Neural cell (in vitro differentiated cells): ENCODE measurements around the gene VSTM4. TPM values are rescaled to one million over a fixed set of nuclear protein-coding genes. Genes with fewer than 3 reads are reported as not detected.

Experiments used
- H2AFZ ChIP-seq: fragments of 200-600, 300-800 bp; sonication (generic), shearing (Covaris generic); 2 replicates; pipeline ENCODE4 v1.6.0; 2014; ENCODE audit warnings: low read depth, mild to moderate bottlenecking, antibody characterized with exemption, low read length, moderate library complexity
- H3F3A ChIP-seq: fragments of 200-600 bp; shearing (Covaris generic); 2 replicates; pipeline ENCODE4 v1.6.1; 2016; ENCODE audit warnings: mild to moderate bottlenecking, moderate library complexity, mixed read lengths, antibody characterized with exemption, low read length; ENCODE audit not compliant: insufficient read depth, poor library complexity, severe bottlenecking
- H3K27ac ChIP-seq: fragments of 200-600, 300-800 bp; sonication (generic), shearing (Covaris generic); 2 replicates; pipeline ENCODE4 v1.5.1; 2014; ENCODE audit warnings: mild to moderate bottlenecking, low read length, moderate library complexity
- H3K27me3 ChIP-seq: fragments of 300-800, 200-600 bp; sonication (generic), shearing (Covaris generic); 2 replicates; pipeline ENCODE4 v1.6.0; 2014; ENCODE audit warnings: mild to moderate bottlenecking, low read depth, low read length, moderate library complexity; ENCODE audit not compliant: insufficient read depth
- H3K36me3 ChIP-seq: fragments of 300-800, 200-600 bp; sonication (generic), shearing (Covaris generic); 2 replicates; pipeline ENCODE4 v1.5.1; 2014; ENCODE audit warnings: mild to moderate bottlenecking, antibody characterized with exemption, low read length, moderate library complexity; ENCODE audit not compliant: insufficient read depth
- H3K4me2 ChIP-seq: fragments of 300-800, 200-600 bp; sonication (generic), shearing (Covaris generic); 2 replicates; pipeline ENCODE4 v1.6.0; 2014; ENCODE audit warnings: mild to moderate bottlenecking, low read length
- H3K4me3 ChIP-seq: fragments of 300-800, 200-600 bp; sonication (generic), shearing (Covaris generic); 2 replicates; pipeline ENCODE4 v1.5.1; 2014; ENCODE audit warnings: mild to moderate bottlenecking, low read length, moderate library complexity
- H3K79me2 ChIP-seq: fragments of 200-600 bp; shearing (Covaris generic); replicated peaks from 2 replicates; pipeline ENCODE4 v1.6.0; 2014; ENCODE audit warnings: mild to moderate bottlenecking, low read length, moderate library complexity; ENCODE audit not compliant: insufficient read depth
- H3K9ac ChIP-seq: fragments of 300-800, 200-600 bp; sonication (generic), shearing (Covaris generic); 2 replicates; pipeline ENCODE4 v1.6.1; 2016; ENCODE audit warnings: mild to moderate bottlenecking, low read length, mixed read lengths
- H3K9me2 ChIP-seq: fragments of 200-600 bp; shearing (Covaris generic); 2 replicates; pipeline ENCODE4 v1.6.1; 2016; ENCODE audit warnings: mild to moderate bottlenecking, low read length, mixed read lengths; ENCODE audit not compliant: insufficient read depth
- H3K9me3 ChIP-seq: fragments of 200-600, 300-800 bp; sonication (generic), shearing (Covaris generic); 2 replicates; pipeline ENCODE4 v1.6.1; 2016; ENCODE audit warnings: mild to moderate bottlenecking, mixed run types, low read length, moderate library complexity, mixed read lengths
- H4K20me1 ChIP-seq: fragments of 200-600 bp; shearing (Covaris generic); 2 replicates; pipeline ENCODE4 v1.6.1; 2016; ENCODE audit warnings: mild to moderate bottlenecking, mixed run types; ENCODE audit not compliant: insufficient read depth
- CTCF ChIP-seq: fragments of 450-650 bp; IDR thresholded peaks from 2 replicates; pipeline ENCODE4 v1.5.1; 2014; ENCODE audit warnings: antibody characterized with exemption, mild to moderate bottlenecking, moderate library complexity; ENCODE audit not compliant: poor library complexity, severe bottlenecking
- EP300 ChIP-seq: fragments of 450-650 bp; conservative IDR thresholded peaks from 2 replicates; pipeline ENCODE4 v1.6.1; 2014; ENCODE audit warnings: antibody characterized with exemption, mild to moderate bottlenecking, moderate library complexity; ENCODE audit not compliant: poor library complexity, severe bottlenecking
- EZH2 ChIP-seq: fragments of 200-600, 300-800 bp; shearing (Covaris generic), sonication (generic); IDR thresholded peaks from 2 replicates; pipeline ENCODE4 v1.6.1; 2014; ENCODE audit warnings: antibody characterized with exemption, low read length, borderline replicate concordance, mild to moderate bottlenecking; ENCODE audit not compliant: insufficient read depth, poor library complexity, severe bottlenecking
- MXI1 ChIP-seq: fragments of 450-650 bp; conservative IDR thresholded peaks from 2 replicates; pipeline ENCODE4 v1.6.1; 2014; ENCODE audit warnings: antibody characterized with exemption, mild to moderate bottlenecking; ENCODE audit not compliant: poor library complexity, severe bottlenecking
- POLR2AphosphoS5 ChIP-seq: IDR thresholded peaks from 2 replicates; pipeline ENCODE4 v1.6.1; 2012
- RAD21 ChIP-seq: fragments of 450-650 bp; conservative IDR thresholded peaks from 2 replicates; pipeline ENCODE4 v1.6.1; 2014; ENCODE audit warnings: antibody characterized with exemption, mild to moderate bottlenecking, moderate library complexity
- REST ChIP-seq: IDR thresholded peaks from 2 replicates; pipeline ENCODE4 v1.6.1; 2012; ENCODE audit warnings: borderline replicate concordance
- SMC3 ChIP-seq: fragments of 450-650 bp; conservative IDR thresholded peaks from 2 replicates; pipeline ENCODE4 v1.6.1; 2014; ENCODE audit warnings: antibody characterized with exemption, mild to moderate bottlenecking, moderate library complexity; ENCODE audit not compliant: poor library complexity
- TAF1 ChIP-seq: IDR thresholded peaks from 2 replicates; pipeline ENCODE4 v1.6.1; 2012; ENCODE audit warnings: low read depth
- polyA plus RNA-seq: library from polyadenylated mRNA; depleted of rRNA; stranded (reverse); fragments of >200 nt; gene quantifications from 2 replicates; pipeline ENCODE4 v1.2.3, GENCODE V29; 2014

Gene VSTM4
- polyA plus RNA-seq, 1 donor from 2014 or later: 0.52 TPM

GRCh38 chr10:49144058-49144720 is 28.9 kb upstream of the VSTM4 start:
- H3K9ac ChIP-seq: no peak overlapping the region
- no peak overlapping the region for H3K4me3 ChIP-seq
- no peaks in the 10 kb centered on the region for H3K9me2 ChIP-seq
- no peaks in the 10 kb centered on the region for H3K9me3 ChIP-seq
- H4K20me1 ChIP-seq: no peaks in the 10 kb centered on the region
- H3K36me3 ChIP-seq: no peaks in the 10 kb centered on the region
- H3F3A ChIP-seq: no peaks in the 10 kb centered on the region
- H3K79me2 ChIP-seq: no peaks in the 10 kb centered on the region
- TF ChIP-seq CTCF (no peak), EZH2 (no peak), MXI1 (no peak), REST (no peak), RAD21 (no peak), EP300 (no peak), SMC3 (no peak), TAF1 (no peak), POLR2AphosphoS5 (no peak)
- no peak overlapping the region for H3K4me2 ChIP-seq
- no peak overlapping the region for H2AFZ ChIP-seq
- H3K27me3 ChIP-seq: no peaks in the 10 kb centered on the region
- H3K27ac ChIP-seq: no peak overlapping the region

GRCh38 chr10:49143249-49143648 is 27.9 kb upstream of the VSTM4 start:
- H3K9ac ChIP-seq: no peak overlapping the region
- no peaks in the 10 kb centered on the region for H3F3A ChIP-seq
- TF ChIP-seq MXI1 (no peak), TAF1 (no peak), SMC3 (no peak), RAD21 (no peak), POLR2AphosphoS5 (no peak), REST (no peak), EZH2 (no peak), CTCF (no peak), EP300 (no peak)
- no peaks in the 10 kb centered on the region for H3K9me2 ChIP-seq
- H3K9me3 ChIP-seq: no peaks in the 10 kb centered on the region
- H4K20me1 ChIP-seq: no peaks in the 10 kb centered on the region
- no peak overlapping the region for H2AFZ ChIP-seq
- no peaks in the 10 kb centered on the region for H3K79me2 ChIP-seq
- H3K4me3 ChIP-seq: no peak overlapping the region
- H3K36me3 ChIP-seq: no peaks in the 10 kb centered on the region
- H3K27ac ChIP-seq: no peak overlapping the region
- no peak overlapping the region for H3K4me2 ChIP-seq
- no peaks in the 10 kb centered on the region for H3K27me3 ChIP-seq
